Measurements from ENCODE around the gene SORCS3. TPM values are rescaled to one million over a fixed set of nuclear protein-coding genes. Genes with fewer than 3 reads are reported as not detected.

The SORCS3 gene
- total and polyA plus RNA-seq, 11 donors, result 0.03 to 0.19 (median 0.05) TPM; not detected in 8

- ATAC-seq (peak in 2 of 4 donors; percentile 32 to 47), DNase-seq (no peak)
- no peak for TF ChIP-seq POLR2A (IDR thresholded peaks at IDR 0.05)
- TF ChIP-seq, protein P1, sequence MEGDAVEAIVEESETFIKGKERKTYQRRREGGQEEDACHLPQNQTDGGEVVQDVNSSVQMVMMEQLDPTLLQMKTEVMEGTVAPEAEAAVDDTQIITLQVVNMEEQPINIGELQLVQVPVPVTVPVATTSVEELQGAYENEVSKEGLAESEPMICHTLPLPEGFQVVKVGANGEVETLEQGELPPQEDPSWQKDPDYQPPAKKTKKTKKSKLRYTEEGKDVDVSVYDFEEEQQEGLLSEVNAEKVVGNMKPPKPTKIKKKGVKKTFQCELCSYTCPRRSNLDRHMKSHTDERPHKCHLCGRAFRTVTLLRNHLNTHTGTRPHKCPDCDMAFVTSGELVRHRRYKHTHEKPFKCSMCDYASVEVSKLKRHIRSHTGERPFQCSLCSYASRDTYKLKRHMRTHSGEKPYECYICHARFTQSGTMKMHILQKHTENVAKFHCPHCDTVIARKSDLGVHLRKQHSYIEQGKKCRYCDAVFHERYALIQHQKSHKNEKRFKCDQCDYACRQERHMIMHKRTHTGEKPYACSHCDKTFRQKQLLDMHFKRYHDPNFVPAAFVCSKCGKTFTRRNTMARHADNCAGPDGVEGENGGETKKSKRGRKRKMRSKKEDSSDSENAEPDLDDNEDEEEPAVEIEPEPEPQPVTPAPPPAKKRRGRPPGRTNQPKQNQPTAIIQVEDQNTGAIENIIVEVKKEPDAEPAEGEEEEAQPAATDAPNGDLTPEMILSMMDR (IDR thresholded peaks at IDR 0.05), result peak in 10 of 12 donors; percentile 14 to 48 (median 30)
- 61 to 72% (median 68%) methylated on average over 4 of the region's 4 CpGs for WGBS, 4 donors
- Histone ChIP-seq H3K9me3 (no peaks in the 10 kb centered on the region), H3K4me3 (no peak overlapping the region), H3K4me1 (no peaks in the 10 kb centered on the region), H3K27me3 (peaks cover 0 to 8% (median 0%) of the 10 kb centered on the region in 9 donors), H3K27ac (no peak overlapping the region), H3K36me3 (no peaks in the 10 kb centered on the region)
- intact Hi-C loops (cut with DNase I), result loop anchor here in 9 of 10 donors (2.0 to 10.0 kb wide), 4 partner anchors 122 to 130 kb away; no protein-coding TSS in a partner anchor
Observed at GRCh38 chr10:104777086-104777799, 136.2 kb downstream of the SORCS3 start.

GRCh38 chr10:104778371-104778770, 137.3 kb downstream of the SORCS3 start:
- H3K4me3 ChIP-seq, result no peak overlapping the region
- H3K36me3 ChIP-seq, result no peaks in the 10 kb centered on the region
- no peaks in the 10 kb centered on the region for H3K4me1 ChIP-seq
- intact Hi-C loops (cut with DNase I), result loop anchor here in 8 of 10 donors (5.0 to 10.0 kb wide), 3 partner anchors 124 to 131 kb away; no protein-coding TSS in a partner anchor
- no peak overlapping the region for H3K27ac ChIP-seq
- 74 to 89% (median 86%) methylated on average over 3 of the region's 3 CpGs for WGBS, 4 donors
- no peak for ATAC-seq
- peaks cover 0 to 8% (median 0%) of the 10 kb centered on the region in 9 donors for H3K27me3 ChIP-seq
- no peak for TF ChIP-seq POLR2A (IDR thresholded peaks at IDR 0.05)
- TF ChIP-seq, protein P1 (IDR thresholded peaks at IDR 0.05), result no peak
- no peaks in the 10 kb centered on the region for H3K9me3 ChIP-seq
- no peak for DNase-seq

- TF ChIP-seq POLR2A (IDR thresholded peaks at IDR 0.05), result no peak
- TF ChIP-seq, protein P1 (IDR thresholded peaks at IDR 0.05), result no peak
- no peaks in the 10 kb centered on the region for H3K36me3 ChIP-seq
- intact Hi-C loops (cut with DNase I), result loop anchor here in 9 of 10 donors (5.0 to 10.0 kb wide), 4 partner anchors 125 to 132 kb away; no protein-coding TSS in a partner anchor
- H3K4me3 ChIP-seq, result no peak overlapping the region
- DNase-seq (no peak), ATAC-seq (no peak)
- WGBS, 4 donors, result 83 to 87% (median 84%) methylated on average over 14 of the region's 14 CpGs
- H3K4me1 ChIP-seq, result no peaks in the 10 kb centered on the region
- no peaks in the 10 kb centered on the region for H3K27me3 ChIP-seq
- H3K9me3 ChIP-seq, result no peaks in the 10 kb centered on the region
- H3K27ac ChIP-seq, result no peak overlapping the region
Observed at GRCh38 chr10:104779701-104780100, 138.6 kb downstream of the SORCS3 start.

GRCh38 chr10:104780165-104780564, 139.1 kb downstream of the SORCS3 start:
- no peaks in the 10 kb centered on the region for H3K36me3 ChIP-seq
- no peak overlapping the region for H3K4me3 ChIP-seq
- ATAC-seq (peak in 3 of 4 donors; percentile 51 to 66 (median 62)), DNase-seq (no peak)
- TF ChIP-seq POLR2A (IDR thresholded peaks at IDR 0.05), result no peak
- TF ChIP-seq, protein P1 (IDR thresholded peaks at IDR 0.05), result no peak
- no peak overlapping the region for H3K27ac ChIP-seq
- H3K4me1 ChIP-seq, result no peaks in the 10 kb centered on the region
- WGBS, 4 donors, result 50 to 70% (median 57%) methylated on average over 5 of the region's 5 CpGs
- intact Hi-C loops (cut with DNase I), result loop anchor here in 1 of 10 donors (10.0 kb wide), 1 partner anchor 125 kb away; no protein-coding TSS in a partner anchor
- no peaks in the 10 kb centered on the region for H3K27me3 ChIP-seq
- no peaks in the 10 kb centered on the region for H3K9me3 ChIP-seq
